OCI-LY7 (cell line): ENCODE measurements around the gene MGAT4C.

ENCODE experiments used
- CTCF ChIP-seq: fragments of 200-600 bp; sonication (generic); conservative IDR thresholded peaks from 2 replicates; pipeline ENCODE4 v1.5.1; 2014; ENCODE audit warnings: mild to moderate bottlenecking, antibody characterized with exemption, low read length, moderate library complexity, mixed read lengths
- EZH2phosphoT487 ChIP-seq: fragments of 200-600 bp; sonication (generic); IDR thresholded peaks from 2 replicates; pipeline ENCODE4 v1.6.1; 2018; ENCODE audit warnings: low read depth, borderline replicate concordance, mild to moderate bottlenecking, mixed run types, antibody characterized with exemption, low read length, moderate library complexity, mixed read lengths

GRCh38 chr12:85949253-85949652, 306.9 kb downstream of the MGAT4C start:
- TF ChIP-seq CTCF (no peak), EZH2phosphoT487 (no peak)
